GM18873 (cell line): ENCODE measurements around the gene PPARA.

Experiments used
- ATAC-seq: cut with Tn5 transposase; IDR thresholded peaks from one replicate; pipeline ENCODE4 v1.9.1; 2021; ENCODE audit warnings: mild to moderate bottlenecking, moderate library complexity, moderate number of reproducible peaks; ENCODE audit not compliant: unreplicated experiment, low FRiP score

PPARA gene

DNA sequence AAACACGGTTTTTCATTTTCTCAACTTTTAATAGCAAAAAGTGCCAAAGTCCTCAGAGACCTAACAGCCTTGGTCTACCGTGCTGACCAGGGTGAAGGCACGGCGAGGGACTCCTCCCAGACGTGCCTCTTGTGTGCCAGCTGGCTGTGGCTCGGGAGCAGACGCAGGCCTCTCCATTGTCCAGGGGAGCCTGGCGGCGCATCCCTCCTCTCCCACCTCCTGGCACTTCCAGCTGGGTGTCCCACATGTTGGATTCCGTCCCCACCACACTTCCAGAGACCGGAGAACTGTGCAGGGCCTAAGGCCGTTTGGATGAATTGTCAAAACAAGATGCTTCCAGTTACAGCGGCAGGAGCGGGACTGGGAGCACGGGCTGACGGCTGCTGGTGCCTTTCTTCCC lies 88.2 kb downstream of the PPARA start:
- ATAC-seq, result no peak

DNA sequence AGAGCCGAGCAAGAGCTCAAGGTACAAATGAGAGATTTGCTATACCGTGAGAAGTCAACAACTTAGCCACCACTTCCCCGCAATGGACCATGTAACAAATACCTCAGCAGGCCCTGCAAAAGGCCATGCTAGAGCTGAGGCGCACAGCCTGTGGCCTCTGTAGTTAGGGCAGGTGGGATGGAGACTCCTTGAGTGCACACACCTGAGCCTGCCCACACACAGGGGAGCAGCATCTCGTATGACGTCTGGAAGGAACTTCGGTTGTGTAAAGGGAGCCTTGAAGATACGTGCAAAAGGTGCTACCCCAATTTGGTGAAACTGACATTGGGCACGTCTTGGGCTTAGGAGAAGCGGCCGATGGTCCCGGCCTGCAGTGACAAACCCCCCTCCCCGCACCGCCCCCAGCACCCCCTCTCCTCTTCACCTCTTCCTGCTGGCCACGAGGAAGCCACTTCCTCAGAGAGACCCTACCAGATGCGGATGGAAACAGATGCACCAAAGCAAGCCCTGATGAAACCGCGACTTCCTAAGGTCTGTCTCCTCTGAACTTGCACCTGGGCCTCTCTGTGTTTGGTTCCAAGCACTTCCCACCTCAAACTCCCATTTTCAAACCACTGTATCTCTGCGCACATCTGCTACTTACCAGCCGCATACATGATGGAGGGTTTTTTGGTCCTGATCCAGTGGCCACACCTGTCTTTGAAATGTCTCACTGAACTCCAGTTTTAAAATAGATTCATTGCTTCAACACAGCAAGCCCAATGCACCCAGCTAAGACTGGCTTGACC lies 89.1 kb downstream of the PPARA start:
- no peak for ATAC-seq

DNA sequence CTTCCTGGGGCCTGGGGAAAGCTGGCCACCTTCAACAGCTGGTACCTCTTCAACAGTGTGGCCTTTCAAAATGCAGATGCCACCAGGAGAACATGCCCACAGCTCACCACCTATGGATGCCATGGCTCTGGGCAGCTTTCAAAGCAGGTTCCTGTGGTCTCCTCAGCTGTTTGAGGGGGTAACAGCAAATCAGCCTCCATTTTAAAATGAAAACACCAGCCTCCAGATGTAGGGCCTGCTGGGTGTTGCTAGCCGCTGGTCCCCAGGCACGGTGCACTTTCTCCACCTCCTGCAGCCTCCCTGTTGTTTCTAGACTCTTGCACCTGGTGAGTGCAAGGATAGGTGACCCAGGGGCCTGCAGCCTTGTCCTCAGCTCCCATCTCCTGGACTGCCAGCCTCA lies 89.7 kb downstream of the PPARA start:
- ATAC-seq, result no peak

DNA sequence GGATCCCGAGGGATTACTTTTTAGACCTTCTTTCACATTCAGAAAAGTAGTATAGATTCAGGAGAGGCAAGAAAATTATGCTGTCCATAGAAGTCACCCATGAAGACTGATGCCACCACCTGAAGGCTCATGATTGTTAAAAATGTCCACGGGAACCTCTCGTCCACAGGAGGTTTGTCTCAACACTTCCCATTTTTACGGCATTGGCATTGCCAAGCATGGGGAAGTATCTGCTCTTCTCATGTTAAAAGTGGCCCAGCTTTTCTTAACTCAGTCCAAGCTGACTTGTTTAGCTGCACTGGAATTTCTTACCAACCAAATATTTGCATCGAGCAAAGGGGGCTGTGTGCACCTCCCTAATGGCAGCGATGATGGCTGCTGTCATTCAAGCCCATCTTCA lies 90.2 kb downstream of the PPARA start:
- ATAC-seq, result no peak

DNA sequence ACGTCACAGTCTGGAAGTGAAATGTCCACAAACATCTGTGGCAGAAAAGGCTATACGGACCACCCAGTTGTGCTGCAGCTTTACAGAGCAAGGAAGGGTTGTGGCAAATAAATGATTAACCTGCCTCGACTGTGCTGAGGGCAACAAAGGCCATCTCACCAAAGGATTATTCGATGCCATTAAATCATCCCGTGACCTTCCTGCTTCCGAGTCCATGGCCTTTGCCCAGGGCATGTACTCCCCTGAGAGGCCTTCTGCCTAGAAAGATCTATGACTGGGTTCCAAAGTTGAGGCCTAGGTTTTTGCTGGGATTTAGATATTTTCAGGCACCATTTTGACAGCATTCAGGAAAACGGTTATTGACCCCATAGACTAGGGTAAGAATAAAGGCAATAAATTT lies 90.6 kb downstream of the PPARA start:
- ATAC-seq, result no peak

DNA sequence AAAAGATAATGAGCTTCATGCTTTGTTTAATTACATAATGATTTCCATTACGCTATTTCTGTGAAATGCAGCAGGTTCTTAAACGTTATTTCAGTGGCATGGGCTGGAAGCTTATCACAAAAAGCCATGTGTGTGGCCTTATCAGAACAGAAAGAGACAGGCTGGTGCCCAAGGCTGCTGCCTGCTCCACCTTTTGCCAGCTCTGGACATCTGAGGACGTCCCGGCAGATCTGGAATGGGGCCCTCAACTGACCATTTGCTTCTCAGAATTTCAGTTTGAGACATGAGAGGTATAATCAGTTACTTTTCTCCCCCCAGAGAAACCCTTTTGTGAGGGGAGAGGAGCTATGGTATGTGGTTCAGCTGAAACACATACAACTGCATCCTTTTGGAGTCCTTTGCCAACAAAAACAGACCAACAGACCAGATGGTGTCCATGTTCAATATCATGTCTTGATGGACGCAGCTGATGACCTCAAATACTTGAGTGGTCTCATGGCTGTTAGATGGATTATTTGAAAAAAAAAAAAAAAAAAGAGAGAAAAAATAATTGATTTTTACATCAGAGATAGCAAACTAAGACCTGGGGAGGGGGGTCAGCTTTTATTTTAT lies 91.2 kb downstream of the PPARA start:
- no peak for ATAC-seq

DNA sequence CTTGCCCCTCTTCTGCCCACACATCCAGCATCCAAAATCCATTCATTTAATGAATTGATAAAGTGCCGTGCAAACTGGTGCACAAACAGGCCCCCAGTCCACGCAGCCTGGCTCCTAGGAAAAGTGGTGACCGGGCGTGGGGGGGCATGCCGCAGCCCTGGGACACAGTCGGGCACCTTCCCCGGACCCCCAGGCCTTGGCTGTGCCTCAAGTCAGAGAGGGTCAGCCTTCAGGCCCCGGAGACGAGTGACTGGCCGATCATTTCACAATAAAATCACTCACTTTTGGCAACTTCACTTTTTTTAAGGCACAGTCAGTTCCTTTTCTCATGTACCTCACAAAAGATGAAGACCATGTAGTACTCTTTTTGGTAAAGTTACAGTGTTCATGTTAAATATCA lies 91.8 kb downstream of the PPARA start:
- ATAC-seq, result no peak

DNA sequence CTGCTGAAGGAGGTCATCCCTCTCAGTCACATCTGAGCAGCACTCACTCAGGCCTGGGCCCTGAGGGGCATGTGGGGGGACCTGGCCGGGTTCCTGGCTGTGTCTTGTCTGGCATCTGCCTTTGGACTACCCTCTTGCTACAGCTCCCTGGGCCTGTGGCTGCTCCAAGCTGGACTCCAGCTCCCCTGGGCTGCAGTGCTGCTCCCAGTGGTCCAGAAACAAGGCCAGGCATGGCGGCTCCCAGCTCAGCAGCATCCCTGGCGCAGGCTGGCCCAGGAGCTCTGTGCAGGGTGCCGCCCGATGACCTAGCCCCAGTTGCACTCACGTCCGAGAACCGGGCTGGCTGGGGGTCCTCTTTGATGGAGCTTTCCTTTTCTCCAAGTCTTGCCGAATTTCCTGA lies 94.4 kb downstream of the PPARA start:
- ATAC-seq, result no peak

DNA sequence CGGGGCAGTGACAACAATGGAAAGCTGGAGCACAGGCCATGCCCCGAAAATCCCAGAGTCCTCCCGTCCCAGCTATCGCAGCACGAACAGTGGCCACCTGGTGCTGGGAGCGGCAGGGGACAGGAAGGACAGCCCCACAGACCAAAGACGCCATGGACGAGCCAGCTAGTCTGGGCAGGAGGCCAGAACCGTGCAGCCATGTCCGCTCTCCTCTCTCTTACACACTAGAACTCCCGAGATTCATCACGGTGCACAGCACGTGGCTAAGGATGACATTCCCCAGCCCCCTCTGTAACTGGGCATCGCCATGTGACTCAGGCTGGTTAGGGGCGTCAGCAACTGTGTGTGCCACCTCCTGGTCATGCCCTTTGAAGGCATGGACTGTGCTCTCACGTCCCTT lies 95.2 kb downstream of the PPARA start:
- ATAC-seq, result no peak

DNA sequence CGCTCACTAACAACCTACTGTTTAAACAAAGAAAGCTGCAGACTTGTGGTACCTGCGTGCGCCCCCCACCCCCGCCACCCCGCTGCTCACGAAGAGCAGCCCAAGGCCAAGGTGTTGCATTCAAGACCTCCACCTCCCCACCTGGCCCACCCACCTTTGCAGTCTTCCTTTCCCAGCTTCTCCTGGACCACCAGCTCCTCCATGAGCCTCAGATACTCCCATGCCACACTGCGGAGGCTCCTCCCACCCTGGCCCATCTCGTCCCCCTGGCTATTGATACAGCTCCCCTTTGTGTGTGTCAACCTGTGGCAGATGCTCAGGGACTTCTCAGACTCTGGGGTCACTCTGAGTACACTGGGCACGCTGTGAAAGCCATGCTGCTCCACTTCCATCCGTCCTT lies 95.9 kb downstream of the PPARA start:
- ATAC-seq, result no peak

DNA sequence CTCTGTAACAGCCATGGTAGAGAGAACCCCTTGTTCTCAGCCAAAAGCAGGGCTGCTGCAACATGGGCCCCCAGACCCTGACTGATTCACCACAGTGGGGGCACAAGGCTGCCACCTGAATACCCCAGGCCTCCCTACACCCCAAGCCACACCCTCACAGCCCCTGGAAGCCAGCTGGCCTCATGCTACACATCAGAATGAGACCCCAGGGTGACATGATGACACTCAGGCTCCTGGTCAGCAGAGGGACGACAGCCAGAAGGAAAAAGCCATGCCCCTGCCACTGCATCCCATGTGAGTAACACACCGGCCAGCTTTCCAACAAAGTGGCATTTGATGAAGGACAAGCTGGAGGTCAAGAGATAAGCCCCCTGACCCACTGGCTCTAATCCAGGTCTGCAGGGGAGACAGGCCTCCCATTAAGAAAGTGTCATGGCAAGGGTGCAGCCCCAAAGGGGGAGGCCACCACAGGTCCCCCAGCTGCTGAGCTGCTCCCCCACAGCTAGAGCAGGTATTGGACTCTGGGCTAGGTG lies 97.2 kb downstream of the PPARA start:
- ATAC-seq, result no peak

DNA sequence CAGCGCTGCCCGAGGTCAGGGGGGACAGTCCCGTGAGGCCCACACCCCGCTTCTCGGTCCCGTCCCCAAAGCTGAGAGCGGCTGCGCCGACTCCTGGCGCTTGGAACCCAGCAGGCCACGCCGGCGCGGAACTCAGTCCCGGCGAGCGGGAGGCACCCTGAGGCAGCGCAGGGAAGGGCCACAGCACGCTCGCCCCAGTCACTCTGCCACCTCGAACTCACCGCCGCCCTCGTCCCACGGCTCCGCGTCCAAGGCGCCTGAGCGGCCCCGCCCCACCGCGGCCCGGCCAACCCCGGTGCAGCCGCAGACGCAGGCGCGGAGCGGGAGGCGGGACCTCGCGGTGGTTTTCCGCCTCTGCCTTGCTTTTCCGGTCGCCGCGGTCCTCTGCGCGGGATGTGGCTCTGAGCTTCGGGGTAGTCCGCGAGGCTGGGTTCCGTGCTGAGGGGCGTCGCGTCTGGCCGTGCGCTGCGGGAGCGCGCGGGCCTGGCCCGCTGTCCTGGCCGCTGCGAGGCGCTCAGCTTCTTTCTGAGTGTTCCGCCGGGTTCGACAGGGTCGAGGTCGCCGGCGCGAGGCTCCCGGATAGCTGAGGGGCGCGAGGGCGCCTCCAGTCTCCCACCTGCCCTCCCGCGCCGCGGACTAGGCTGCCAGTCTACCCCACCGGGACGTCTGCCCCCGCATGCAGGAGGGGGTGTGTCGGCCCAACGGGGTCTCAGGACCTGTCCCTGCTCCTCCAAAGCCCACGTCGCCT lies 99.9 kb downstream of the PPARA start, which contains the start of gene CDPF1:
TSS of gene CDPF1 (minus strand) at position 259 of the 748 bp plus-strand sequence. CDS start 2,009 bp downstream, outside the sequence.
- ATAC-seq, result peak; percentile 59

DNA sequence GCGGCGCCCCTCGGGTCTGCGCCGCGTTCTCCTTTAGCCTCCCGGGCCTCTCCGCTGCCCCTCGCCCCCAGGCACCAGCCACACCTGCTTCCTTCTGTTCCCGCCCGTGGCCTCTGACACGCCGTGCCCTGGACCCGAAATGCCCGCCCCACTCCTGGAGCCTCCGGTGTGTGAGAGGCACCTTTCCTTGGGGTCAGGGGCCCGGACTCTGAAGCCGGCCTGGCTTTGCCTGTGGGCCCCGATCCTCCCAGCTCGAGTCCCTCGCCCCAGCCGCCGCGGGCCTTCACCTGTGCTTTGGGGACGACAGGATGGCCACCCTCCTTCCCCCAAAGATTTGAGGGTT lies 100.4 kb downstream of the PPARA start:
- no peak for ATAC-seq

DNA sequence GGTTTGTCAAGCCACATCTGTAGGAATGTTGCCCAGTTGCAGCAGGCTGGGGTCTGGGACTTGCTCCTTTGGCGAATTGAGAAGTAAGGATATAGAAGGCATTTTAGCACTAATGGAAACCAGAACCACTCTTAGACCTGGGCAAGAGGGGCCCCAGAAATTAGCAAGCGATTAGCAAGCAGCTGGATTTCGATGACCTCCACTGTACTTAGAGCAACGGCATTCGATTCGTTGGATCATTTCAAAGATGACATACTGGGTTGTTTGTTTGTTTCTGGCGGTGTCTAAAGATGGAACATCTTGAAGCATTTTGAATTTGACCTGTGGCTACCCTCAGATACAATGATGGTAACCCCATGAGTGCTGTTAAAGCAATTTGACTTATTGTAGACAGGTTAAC lies 100.9 kb downstream of the PPARA start:
- ATAC-seq, result no peak

DNA sequence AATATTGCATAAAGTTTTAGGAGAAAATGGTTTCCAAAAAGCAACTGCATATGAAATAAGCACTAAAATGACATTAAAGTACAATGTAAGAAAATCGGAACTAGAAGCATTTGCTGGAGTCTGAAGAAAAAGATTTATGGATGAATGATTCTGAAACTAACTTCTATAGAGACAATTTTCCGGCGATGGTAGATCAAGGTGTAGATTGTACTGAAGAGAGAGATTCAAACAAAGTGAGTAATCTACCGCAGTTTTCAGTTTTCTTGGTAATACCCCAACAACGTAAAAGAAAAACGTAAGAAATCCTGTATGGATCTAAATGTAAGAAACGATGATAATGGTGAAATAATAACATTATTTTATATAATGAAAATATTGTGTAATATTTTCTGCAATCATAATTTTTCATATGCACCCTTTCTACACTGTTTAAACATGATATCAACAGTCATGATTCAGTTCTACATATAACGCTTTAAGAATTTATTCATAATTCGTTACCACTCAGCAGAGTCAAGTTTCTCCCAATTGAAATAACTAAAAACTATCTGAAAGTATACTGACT lies 101.6 kb downstream of the PPARA start:
- ATAC-seq, result no peak

DNA sequence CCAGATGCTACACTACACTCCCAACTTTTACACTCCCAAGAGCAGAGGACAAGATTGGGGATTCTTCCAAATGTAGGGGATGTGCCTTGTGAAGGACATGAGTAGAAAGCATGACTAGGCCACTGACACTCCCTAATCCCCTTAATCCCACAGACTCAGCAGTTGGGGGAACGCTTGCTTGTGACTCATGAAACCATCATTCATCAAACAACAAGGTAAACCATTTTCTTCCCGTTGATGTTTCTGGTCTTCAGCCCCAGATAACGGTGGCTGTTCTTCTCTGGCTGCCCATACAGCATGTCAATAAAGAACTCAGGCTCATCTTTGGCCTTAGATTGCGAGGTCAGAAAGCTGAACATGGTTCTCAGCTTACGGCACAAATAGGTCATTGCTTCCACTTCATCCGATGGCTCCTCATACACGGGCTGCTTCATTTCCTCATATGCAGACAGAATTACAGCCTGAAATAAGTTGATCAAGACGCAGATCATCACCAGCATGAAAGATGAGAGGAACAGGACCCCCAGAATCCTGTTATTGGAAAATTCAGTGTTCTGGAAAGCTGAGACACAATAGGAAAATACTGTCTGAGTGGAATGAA lies 106.1 kb downstream of the PPARA start:
- ATAC-seq, result no peak

DNA sequence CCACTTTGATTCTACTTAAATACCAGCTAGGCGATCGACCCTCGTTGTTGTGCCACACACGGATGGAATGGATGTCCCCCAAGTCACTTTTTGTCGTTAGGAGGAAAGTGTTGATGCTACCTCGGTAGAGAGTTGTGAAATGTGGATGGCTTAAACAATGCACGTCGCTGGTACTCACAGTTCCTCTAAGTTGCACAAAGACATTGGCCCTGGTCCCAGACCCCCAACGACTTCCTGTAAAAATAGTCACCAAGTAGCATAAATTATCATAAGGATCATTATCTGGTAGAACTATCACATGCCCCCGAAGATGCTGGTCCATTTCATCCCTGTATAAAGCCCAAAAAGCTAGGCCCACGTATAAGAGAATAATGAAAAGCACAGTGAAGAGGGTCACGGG lies 109.0 kb downstream of the PPARA start:
- ATAC-seq, result no peak

DNA sequence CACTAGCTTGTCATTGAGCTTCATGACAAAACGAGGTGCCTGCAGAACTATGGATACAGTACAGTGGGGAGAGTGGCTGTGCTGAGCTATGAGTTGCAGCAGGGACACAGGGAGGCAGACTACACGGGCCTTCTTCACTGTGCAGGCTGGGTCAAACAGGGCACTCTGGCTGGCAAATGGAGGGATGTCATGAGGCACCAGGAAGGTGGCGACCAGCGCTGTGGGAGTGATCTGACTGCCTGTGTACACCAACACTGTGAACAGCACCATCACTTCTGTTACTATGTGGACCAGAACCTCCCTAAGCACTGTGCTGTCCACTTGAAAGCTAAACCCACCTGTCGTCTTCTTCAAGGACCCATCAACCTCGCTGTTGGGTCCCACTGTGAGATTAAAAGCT lies 109.7 kb downstream of the PPARA start:
- ATAC-seq, result no peak

DNA sequence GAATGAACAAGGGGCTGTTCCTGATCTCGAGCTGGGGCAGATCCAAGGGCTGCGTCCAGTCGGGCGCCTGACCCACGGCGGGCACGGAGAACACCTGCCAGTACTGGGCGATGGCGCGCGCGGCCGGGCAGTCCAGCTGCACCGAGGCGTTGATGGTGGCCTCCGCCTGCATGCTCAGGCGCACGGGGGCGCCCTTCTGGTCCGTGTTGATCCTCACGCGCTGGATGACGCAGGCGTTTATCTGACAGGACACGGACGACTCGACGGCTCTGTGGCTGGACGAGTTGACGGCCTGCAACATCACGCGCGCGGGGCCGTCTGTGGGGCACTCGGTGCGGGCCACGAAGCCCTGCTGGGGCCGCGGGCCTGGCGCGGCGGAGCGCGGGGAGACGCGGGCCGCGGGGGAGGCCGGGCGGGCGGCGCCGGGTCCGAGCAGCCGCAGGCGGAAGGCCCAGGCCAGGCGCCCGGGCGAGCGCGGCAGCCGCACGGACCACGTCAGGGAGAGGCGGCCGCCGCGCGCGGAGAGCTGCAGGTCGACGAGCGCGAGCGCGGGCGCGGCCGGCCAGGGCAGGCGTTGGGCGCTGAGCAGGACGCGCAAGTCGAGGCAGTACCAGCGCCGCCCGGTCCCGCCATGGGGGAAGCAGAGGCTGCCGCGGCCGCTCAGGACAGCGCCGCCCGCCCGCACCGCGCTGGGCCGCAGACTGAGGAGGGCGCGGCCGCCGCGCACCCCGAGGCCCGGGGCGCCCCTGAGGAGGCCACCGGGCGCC lies 112.3 kb downstream of the PPARA start:
- ATAC-seq, result no peak

DNA sequence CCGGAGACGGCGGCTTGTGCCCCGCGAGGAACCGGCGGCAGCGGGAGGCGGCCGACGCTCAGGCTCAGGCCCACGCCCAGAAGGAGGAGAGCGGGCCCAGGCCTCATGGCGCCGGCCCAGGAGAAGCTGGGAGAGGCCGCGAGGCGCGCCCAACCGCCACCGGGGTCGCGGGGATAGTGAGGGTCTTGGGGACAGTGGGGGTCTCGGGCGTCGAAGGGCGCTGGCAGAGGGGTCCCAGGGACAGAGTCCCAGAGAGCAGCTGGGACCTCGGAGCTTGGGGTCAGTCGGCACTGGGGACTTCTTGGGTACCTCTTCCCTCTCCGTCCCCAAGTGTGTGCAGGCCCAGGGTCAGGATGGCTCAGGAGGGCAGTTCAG lies 112.9 kb downstream of the PPARA start, which contains the start of gene PKDREJ:
TSS of gene PKDREJ (minus strand) at position 128 of the 375 bp plus-strand sequence. CDS start at position 107, 21 bp downstream.
- ATAC-seq, result no peak
